HCT116 (cell line): ENCODE results near the gene CIB4.

Experiments used
- EZH2 ChIP-seq: fragments of 200-600 bp; sonication (generic); IDR thresholded peaks from 2 replicates; pipeline ENCODE4 v1.6.1; 2017; ENCODE audit warnings: antibody characterized with exemption, mixed run types
- POLR2A ChIP-seq: IDR thresholded peaks from 2 replicates; pipeline ENCODE4 v1.7.0; 2011; ENCODE audit warnings: borderline replicate concordance; ENCODE audit not compliant: insufficient read depth, insufficient read length; ENCODE audit errors: extremely low read depth
- TF ChIP-seq, protein P1 (sequence below), 3 experiments: fragments of 200-600 bp in 1 of 3; sonication (generic) in 1 of 3; IDR thresholded peaks in 2 of 3; conservative IDR thresholded peaks in 1 of 3; 2 replicates each; pipeline ENCODE4 v1.5.1; 2012 to 2017; ENCODE audit warnings: low read depth in 2 of 3, low read length in 2 of 3, antibody characterized with exemption in 1 of 3, borderline replicate concordance in 1 of 3, control low read depth in 1 of 3, mild to moderate bottlenecking in 1 of 3, mixed read lengths in 1 of 3, mixed run types in 1 of 3, moderate library complexity in 1 of 3; ENCODE audit not compliant: insufficient read depth in 1 of 3

- no peak for TF ChIP-seq EZH2
- TF ChIP-seq, protein P1, sequence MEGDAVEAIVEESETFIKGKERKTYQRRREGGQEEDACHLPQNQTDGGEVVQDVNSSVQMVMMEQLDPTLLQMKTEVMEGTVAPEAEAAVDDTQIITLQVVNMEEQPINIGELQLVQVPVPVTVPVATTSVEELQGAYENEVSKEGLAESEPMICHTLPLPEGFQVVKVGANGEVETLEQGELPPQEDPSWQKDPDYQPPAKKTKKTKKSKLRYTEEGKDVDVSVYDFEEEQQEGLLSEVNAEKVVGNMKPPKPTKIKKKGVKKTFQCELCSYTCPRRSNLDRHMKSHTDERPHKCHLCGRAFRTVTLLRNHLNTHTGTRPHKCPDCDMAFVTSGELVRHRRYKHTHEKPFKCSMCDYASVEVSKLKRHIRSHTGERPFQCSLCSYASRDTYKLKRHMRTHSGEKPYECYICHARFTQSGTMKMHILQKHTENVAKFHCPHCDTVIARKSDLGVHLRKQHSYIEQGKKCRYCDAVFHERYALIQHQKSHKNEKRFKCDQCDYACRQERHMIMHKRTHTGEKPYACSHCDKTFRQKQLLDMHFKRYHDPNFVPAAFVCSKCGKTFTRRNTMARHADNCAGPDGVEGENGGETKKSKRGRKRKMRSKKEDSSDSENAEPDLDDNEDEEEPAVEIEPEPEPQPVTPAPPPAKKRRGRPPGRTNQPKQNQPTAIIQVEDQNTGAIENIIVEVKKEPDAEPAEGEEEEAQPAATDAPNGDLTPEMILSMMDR (IDR thresholded peaks at IDR 0.05 in 2 of 3, conservative IDR thresholded peaks at IDR 0.05 in 1 of 3; ENCODE audit: borderline replicate concordance in 1 of 3, insufficient read depth in 1 of 3, low read depth in 2 of 3, low read length in 2 of 3), result no peak
- TF ChIP-seq POLR2A, result no peak
Observed at GRCh38 chr2:26569216-26570082, 71.7 kb downstream of the CIB4 start.
